Stimulated activated CD4-positive, alpha-beta T cell treated with anti-CD3 and anti-CD28 coated beads, Interleukin-15, amount 100 ng/mL, for 48 hours (primary cell): ENCODE results near the gene RAD51B.
A peak's percentile ranks its signal among the peaks of the same experiment; 100 is the strongest.
"Not testable (repeated sequence)": the region's sequence is repeated elsewhere in the genome, so short reads cannot be mapped to it uniquely, and the experiment has no call there.

Source experiments
- DNase-seq, 2 donors: peaks; one replicate each; pipeline ENCODE4 v3.0.0-alpha.2; 2020; ENCODE audit warnings: low read depth in 2 of 2

The RAD51B gene

DNA sequence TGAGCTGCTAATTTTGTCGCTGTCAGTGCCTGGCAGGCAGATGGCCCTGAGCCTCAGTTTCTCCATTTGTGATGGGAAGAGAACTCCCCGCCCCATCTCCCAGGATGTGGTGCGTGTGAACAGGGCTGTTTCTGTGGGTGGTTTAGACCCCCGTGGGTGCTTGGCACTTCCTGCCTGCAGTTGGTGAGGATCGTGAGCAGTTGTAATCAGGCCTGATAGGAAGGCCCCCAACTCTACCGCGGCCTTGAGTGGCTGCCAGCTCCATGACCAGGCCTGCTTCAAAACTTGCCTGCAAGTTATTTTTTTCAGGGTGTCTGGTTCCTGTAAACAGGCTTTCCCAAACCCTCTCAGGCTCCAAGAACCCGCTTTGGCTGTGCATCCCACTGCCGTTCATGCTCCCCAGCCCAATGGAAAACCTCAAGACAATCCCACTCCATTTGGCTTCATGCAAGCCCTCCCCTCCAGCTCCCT is 834.9 kb downstream of the RAD51B start:
- no peak for DNase-seq

- DNase-seq, result no peak
Observed at GRCh38 chr14:68655021-68655831, 835.6 kb downstream of the RAD51B start.

DNA sequence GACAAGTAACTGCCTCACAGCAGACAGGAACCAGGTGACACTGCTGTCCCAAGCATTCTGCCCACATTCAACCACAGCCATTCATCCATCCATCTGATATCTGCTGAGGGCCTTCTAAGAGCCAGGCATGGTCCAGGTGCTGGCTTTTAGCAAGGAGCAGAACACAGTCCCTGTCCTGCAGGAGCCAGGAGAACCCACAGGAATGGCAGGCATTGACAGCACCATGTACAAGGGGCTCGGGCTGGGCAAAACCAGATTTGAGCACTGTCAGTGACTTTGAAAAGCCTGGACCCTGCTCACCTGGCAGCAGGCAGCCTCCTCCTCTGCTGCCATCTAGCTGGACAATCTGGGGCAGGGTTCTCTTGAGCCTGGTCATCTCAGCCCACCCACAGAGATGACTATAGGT is 836.3 kb downstream of the RAD51B start:
- DNase-seq, result no peak

GRCh38 chr14:68656452-68656851 is 836.9 kb downstream of the RAD51B start:
- no peak for DNase-seq

DNA sequence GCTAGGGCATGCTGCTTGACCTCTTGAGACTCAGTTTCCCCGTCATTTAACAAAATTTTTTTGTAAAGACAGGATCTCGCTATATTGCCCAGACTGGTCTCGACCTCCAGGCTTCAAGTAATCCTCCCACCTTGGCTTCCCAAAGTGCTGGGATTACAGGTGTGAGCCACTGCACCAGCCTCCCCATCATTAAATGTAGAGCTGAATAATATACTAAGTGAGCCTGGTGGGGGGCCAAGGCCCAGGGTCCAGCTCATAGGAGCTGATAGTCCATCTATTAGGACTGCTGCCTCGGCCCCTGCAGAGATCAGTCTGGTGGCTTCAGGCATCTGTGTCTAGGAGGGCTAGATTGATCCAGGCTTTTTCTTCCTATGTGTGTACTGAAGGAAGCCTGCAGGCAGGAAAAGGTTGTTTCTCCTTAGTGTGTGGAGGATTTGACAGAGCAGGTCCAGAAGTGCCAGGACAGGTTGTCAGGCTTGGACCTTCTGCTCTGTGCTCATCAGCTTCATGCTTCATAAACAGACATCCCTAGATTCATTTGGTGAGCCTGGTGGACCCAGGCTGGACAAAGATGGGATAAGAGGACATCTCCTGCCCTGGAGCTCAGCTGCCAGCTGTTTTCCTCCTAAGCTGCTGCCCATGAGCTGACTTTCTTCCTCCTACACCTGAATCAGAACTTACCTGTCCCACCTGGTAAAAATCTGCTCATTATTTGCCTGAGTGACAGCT is 837.9 kb downstream of the RAD51B start:
- DNase-seq, result no peak

GRCh38 chr14:68658029-68658509 is 838.5 kb downstream of the RAD51B start:
- no peak for DNase-seq

- no peak for DNase-seq
Observed at GRCh38 chr14:68658943-68659931, 839.7 kb downstream of the RAD51B start.

DNA sequence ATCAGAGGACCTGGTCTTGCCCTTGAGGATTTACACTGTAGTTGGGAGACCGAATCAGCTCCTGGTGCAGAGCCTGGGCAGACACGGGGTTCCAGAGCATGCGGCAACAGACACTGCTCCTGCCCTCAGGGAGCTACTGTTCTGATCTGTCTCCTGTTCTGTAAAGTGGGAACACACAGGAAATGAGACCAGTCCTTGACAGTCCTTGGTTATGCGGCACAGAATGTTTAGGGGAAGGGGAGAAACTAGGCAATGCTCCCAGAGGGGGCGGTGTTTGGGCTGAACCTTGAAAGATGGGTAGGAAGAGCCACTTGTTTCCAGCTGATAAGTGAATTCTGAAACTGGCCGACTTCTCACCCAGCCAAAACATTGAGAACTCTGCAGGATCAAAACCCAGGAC is 840.9 kb downstream of the RAD51B start:
- no peak for DNase-seq

DNA sequence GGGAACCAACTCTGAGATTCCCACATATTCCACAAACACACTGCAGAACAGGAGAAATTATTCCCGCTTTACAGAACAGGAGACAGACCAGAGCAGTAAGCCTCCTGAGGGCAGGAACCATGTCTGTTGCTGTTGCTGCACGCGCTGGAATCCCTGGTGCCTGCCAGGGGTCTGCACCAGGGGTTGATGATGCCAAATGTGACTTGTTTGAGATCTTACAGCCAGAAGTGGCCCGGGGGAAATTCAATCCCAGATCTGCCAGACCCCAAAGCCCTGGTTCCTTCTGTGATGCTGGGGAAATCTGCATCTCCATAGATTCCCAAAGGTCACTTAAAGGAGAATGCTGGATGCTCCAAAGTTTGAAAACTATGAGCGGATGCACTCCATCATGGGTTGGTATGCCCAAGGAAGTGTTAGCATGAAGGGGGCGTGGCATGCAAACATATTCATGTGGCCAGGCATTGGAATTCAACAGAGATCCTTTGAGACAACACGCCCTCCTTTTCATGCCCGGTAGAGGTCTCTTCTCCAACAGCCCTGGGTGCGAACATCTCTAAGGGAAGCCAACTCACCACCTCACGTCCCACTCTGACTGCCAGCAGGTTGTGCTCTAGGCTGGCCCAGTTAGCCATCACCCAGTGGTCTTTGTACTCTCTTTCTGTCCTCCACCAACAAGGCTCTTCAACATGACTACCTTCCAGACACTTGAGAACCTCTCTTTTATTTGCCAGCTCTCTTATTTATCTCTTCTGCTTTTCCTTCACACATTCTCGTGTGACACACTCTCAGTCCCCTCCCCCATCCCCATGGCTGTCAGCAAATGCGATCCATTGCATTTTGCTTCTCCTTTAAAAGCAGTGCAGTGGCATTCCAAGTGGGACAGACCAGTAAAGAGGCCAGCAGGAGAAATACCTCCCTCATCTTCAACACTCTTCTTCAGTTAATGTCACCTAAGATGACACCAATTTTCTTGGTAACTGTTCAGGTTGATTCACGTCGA is 841.9 kb downstream of the RAD51B start:
- DNase-seq, result no peak

DNA sequence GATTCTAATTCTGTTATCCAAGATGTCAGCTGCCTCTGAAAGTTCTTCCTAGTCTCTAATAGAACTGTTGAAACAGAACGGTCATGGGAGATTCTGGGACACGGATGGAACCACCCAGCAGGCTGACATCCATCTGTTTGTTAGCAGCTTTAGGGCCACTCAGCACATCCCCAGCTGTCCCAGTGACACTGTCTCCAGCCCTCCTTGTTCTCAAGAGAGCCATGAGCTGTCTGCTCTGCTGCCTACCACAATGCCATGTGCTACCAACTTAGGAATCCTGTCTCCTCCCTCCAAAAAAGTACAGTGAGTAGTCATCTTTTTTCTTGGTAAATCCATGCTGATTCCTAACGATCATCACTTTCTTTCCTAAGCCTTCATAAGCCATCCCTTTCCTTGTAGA is 842.8 kb downstream of the RAD51B start:
- no peak for DNase-seq

DNA sequence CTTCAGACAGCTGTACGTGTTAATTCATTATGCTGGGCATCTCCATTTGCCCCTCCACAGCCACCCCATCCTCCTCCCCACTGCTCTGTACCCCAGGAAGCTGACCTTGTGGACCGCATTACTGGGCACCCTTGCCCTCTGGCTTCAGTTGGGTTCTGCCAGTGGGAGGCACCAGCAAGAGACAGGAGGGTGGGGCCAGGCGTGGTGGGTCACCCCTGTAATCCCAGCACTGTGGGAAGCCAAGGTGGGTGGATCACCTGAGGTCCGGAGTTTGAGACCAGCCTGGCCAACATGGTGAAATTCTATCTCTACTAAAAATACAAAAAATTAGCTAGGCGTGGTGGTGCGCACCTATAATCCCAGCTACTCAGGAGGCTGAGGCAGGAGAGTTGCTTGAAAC is 843.2 kb downstream of the RAD51B start:
- not testable (repeated sequence) for DNase-seq

- DNase-seq, result peak; percentile 36 to 59
Observed at GRCh38 chr14:68663385-68664076, 844.0 kb downstream of the RAD51B start.

GRCh38 chr14:68664225-68664681 is 844.7 kb downstream of the RAD51B start:
- DNase-seq, result peak; percentile 29 to 31

GRCh38 chr14:68665131-68665530 is 845.6 kb downstream of the RAD51B start:
- no peak for DNase-seq

- DNase-seq, result no peak
Observed at GRCh38 chr14:68665792-68666204, 846.2 kb downstream of the RAD51B start.

GRCh38 chr14:68666236-68666635 is 846.7 kb downstream of the RAD51B start:
- DNase-seq, result no peak

DNA sequence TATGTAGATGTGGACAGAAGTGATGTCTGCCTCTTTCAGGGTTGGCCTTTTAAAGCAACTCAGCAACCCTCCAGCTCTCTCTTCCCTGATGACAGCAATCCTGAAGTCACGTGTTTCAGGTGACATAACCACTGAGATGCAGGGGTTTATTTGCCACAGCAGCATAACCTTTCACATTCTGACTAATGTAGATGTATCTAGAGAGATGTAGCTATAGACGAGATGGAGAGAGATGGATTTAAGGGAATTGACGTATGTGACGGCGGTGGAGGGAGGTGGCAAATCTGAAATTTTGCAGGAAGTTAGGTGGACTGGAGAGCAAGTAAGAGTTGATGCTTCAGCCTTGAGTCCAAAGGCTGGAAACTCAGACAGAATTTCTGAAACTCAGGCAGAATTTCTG is 847.3 kb downstream of the RAD51B start:
- DNase-seq, result no peak

GRCh38 chr14:68667313-68667791 is 847.8 kb downstream of the RAD51B start:
- DNase-seq, result no peak

DNA sequence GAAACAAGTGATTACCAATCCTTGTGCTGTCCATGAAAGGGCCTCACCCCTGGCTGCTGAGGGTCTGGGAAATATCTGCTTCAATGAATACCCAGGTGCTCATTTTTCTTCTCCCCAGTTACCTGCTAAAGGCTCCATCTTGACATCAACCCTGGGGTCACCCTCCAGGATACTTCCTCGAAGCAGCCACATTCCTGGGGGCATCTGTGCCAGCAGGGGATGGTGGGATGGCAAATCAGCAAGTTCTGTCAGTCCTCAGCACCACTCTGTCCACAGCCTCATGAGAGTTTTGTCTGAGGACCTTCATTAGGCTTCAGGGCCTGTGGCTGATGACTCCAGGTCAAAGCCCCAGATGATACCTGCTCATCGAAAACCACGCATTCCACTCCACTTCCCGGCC is 848.4 kb downstream of the RAD51B start:
- no peak for DNase-seq

DNA sequence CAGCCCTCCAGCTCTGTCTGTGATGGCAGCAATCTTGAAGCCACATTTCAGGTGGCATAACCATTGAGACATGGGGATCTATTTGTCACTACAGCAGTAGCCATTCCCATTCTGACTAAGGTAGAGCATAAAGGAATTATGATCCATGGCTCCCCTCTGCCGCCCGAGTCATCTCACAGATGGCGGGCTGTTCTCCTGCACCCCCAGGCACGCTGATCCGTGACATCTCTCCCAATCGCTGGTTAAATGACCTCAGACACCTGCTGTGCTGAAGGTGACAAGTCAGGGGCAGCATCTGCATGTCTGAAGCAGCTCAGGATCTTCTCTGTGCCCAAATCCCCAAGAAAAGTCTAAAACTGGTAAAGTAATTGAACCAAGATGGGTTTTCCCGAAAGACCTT is 849.0 kb downstream of the RAD51B start:
- no peak for DNase-seq
